ENCODE measurements around the gene SND1.
"Not testable (repeated sequence)": the region's sequence is repeated elsewhere in the genome, so short reads cannot be mapped to it uniquely, and the experiment has no call there.

SND1 gene

GRCh38 chr7:128106821-128107220 lies 454.8 kb downstream of the SND1 start (continued):
- TF ChIP-seq PRDM2 (tag by site-specific recombination; IDR thresholded peaks at IDR 0.05; ENCODE audit: borderline replicate concordance) (no peak), ZNF580 (tag by site-specific recombination; IDR thresholded peaks at IDR 0.05) (no peak), ZNF416 (tag by site-specific recombination; IDR thresholded peaks at IDR 0.05) (no peak)

- H3K4me1 ChIP-seq (ENCODE audit: control insufficient read depth, insufficient read depth, low read length); H3K4me3 ChIP-seq (ENCODE audit: low read depth, low read length); CTCF ChIA-PET; H3K36me3 ChIP-seq (ENCODE audit: control insufficient read depth in 2 of 2, insufficient read depth in 1 of 2, low read length in 2 of 2); H3K9me3 ChIP-seq (ENCODE audit: control insufficient read depth, insufficient read depth, low read depth, low read length); POLR2A ChIA-PET; H3K27ac ChIP-seq (ENCODE audit: extremely low read depth, low read depth, low read length): not testable (repeated sequence)
These were observed 455.5 kb downstream of the SND1 start for GRCh38 chr7:128107516-128107915.

GRCh38 chr7:128108129-128108528 lies 456.1 kb downstream of the SND1 start:
- no peaks in the 10 kb centered on the region for H3K4me1 ChIP-seq (ENCODE audit: control insufficient read depth, insufficient read depth, low read length)
- POLR2A ChIA-PET: no interaction called here
- no peak overlapping the region for H3K27ac ChIP-seq (ENCODE audit: extremely low read depth, low read depth, low read length)
- no peak overlapping the region for H3K4me3 ChIP-seq (ENCODE audit: low read depth, low read length)
- no peaks in the 10 kb centered on the region for H3K9me3 ChIP-seq (ENCODE audit: control insufficient read depth, insufficient read depth, low read depth, low read length)
- TF ChIP-seq ZNF311 (tag by site-specific recombination; IDR thresholded peaks at IDR 0.05; ENCODE audit: borderline replicate concordance) (no peak), ZNF555 (tag by site-specific recombination; conservative IDR thresholded peaks at IDR 0.05) (no peak), ZNF174 (tag by site-specific recombination; IDR thresholded peaks at IDR 0.05) (no peak), ZIC2 (tag by site-specific recombination; IDR thresholded peaks at IDR 0.05) (no peak), ZFHX2 (tag by site-specific recombination; conservative IDR thresholded peaks at IDR 0.05) (no peak), ZNF292 (tag by site-specific recombination; IDR thresholded peaks at IDR 0.05; ENCODE audit: borderline replicate concordance, low read depth) (no peak), ZNF16 (tag by site-specific recombination; IDR thresholded peaks at IDR 0.05; ENCODE audit: low read depth) (no peak), ZNF488 (tag by site-specific recombination; IDR thresholded peaks at IDR 0.05) (no peak), ZXDB (tag by site-specific recombination; IDR thresholded peaks at IDR 0.05) (no peak), ZNF629 (tag by site-specific recombination; IDR thresholded peaks at IDR 0.05) (no peak), ZNF133 (tag by site-specific recombination; IDR thresholded peaks at IDR 0.05) (no peak), ZSCAN5A (tag by site-specific recombination; IDR thresholded peaks at IDR 0.05) (no peak)
- CTCF ChIA-PET: no interaction called here
- H3K36me3 ChIP-seq (ENCODE audit: control insufficient read depth in 2 of 2, insufficient read depth in 1 of 2, low read length in 2 of 2): no peaks in the 10 kb centered on the region
